ENCODE results near the gene MEDAG.

The MEDAG gene

DNA sequence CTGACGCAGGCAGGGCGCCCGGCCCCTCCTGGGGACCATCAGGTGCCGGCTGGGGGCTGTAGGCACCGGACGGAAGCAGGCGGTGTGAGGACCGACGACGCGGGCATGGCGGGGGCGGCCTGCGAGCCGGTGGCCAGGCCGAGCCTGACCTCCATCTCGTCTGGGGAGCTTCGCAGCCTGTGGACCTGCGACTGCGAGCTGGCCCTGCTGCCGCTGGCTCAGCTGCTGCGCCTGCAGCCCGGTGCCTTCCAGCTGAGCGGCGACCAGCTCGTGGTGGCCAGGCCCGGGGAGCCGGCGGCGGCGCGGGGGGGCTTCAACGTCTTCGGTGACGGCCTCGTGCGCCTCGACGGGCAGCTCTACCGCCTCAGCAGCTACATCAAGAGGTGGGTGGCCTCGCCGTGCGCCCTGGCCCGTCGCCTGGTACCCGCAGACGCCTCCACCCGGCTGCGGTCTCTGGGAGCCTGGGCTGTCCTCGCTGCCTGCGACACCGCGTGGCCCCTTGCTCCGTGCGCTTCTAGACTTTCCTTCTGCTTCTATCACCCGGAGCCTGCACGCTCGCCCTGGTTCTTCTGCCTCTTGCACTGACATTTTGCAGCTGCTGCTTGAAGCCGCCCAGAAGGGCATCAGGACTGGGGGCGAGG lies 460 bp downstream of the MEDAG start:
- no peak for DNase-seq (ENCODE audit: low read depth)
- peak overlapping the region; percentile 34 for H3K4me3 ChIP-seq (ENCODE audit: low read length)

DNA sequence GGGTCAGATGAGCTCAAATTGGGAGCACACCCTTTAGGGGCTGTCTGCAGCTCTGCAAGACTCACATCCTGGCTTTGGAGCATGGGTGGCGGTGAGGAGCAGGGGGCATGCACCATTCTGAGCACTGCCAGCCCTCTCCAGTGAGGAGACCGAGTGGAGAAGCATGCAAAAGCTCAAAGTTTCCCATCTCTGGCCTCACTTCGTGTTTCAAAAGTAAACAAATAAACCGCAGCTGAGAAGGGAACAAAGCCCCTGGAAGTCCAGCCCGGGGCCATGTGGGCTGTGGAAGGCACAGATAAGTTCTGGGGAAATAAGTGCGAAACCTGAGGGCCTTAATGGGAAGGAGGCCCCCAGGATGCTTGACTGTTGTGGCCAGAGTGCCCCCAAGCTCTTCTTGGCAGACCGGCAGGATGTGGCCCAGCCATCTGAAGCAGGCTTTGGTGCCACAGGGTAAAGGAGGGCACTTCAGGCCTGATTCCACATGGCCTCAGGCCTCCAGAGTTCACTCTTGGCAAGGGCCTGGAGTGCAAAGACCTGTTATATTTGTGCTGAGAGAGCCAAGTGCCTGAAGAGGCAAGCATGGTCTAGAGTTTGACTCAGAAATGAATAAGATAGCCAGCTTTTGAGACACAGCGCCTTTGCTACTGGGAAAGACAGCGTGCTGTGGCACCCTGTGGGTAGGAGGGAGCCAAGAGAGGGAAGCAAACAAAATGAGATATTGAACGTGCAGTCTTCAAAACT lies 1.2 kb downstream of the MEDAG start:
- DNase-seq (ENCODE audit: low read depth), result peak; percentile 48
- peak overlapping the region; percentile 34 for H3K4me3 ChIP-seq (ENCODE audit: low read length)
- TF ChIP-seq, protein P1, sequence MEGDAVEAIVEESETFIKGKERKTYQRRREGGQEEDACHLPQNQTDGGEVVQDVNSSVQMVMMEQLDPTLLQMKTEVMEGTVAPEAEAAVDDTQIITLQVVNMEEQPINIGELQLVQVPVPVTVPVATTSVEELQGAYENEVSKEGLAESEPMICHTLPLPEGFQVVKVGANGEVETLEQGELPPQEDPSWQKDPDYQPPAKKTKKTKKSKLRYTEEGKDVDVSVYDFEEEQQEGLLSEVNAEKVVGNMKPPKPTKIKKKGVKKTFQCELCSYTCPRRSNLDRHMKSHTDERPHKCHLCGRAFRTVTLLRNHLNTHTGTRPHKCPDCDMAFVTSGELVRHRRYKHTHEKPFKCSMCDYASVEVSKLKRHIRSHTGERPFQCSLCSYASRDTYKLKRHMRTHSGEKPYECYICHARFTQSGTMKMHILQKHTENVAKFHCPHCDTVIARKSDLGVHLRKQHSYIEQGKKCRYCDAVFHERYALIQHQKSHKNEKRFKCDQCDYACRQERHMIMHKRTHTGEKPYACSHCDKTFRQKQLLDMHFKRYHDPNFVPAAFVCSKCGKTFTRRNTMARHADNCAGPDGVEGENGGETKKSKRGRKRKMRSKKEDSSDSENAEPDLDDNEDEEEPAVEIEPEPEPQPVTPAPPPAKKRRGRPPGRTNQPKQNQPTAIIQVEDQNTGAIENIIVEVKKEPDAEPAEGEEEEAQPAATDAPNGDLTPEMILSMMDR (conservative IDR thresholded peaks at IDR 0.05; ENCODE audit: low read length), result no peak

More for the DNA sequence above, 460 bp downstream of the MEDAG start:
- TF ChIP-seq, protein P1 (conservative IDR thresholded peaks at IDR 0.05; ENCODE audit: low read length), result no peak

- TF ChIP-seq, protein P1 (conservative IDR thresholded peaks at IDR 0.05; ENCODE audit: low read length), result no peak
- peak; percentile 45 for DNase-seq (ENCODE audit: low read depth)
- no peak overlapping the region for H3K4me3 ChIP-seq (ENCODE audit: low read length)
Measured at GRCh38 chr13:30908416-30908980, 2.4 kb downstream of the MEDAG start.

GRCh38 chr13:30910676-30911075 lies 4.6 kb downstream of the MEDAG start:
- TF ChIP-seq, protein P1 (conservative IDR thresholded peaks at IDR 0.05; ENCODE audit: low read length), result no peak
- DNase-seq (ENCODE audit: low read depth), result no peak
- no peak overlapping the region for H3K4me3 ChIP-seq (ENCODE audit: low read length)

- no peak for DNase-seq (ENCODE audit: low read depth)
- TF ChIP-seq, protein P1 (conservative IDR thresholded peaks at IDR 0.05; ENCODE audit: low read length), result no peak
- H3K4me3 ChIP-seq (ENCODE audit: low read length), result no peak overlapping the region
Measured at GRCh38 chr13:30915691-30916541, 9.8 kb downstream of the MEDAG start.

GRCh38 chr13:30916991-30917390 lies 10.9 kb downstream of the MEDAG start:
- no peak for DNase-seq (ENCODE audit: low read depth)
- TF ChIP-seq, protein P1 (conservative IDR thresholded peaks at IDR 0.05; ENCODE audit: low read length), result no peak
- H3K4me3 ChIP-seq (ENCODE audit: low read length), result no peak overlapping the region
